HG03571 (cell line): ENCODE results near the gene SMPD2.
"Not testable (repeated sequence)": the region's sequence is repeated elsewhere in the genome, so short reads cannot be mapped to it uniquely, and the experiment has no call there.

Experiments used
- ATAC-seq: cut with Tn5 transposase; IDR thresholded peaks from one replicate; pipeline ENCODE4 v1.9.1; 2021; ENCODE audit not compliant: unreplicated experiment

The SMPD2 gene

GRCh38 chr6:109460161-109460829 lies 19.8 kb downstream of the SMPD2 start:
- no peak for ATAC-seq

GRCh38 chr6:109461205-109461604 lies 20.7 kb downstream of the SMPD2 start:
- not testable (repeated sequence) for ATAC-seq

DNA sequence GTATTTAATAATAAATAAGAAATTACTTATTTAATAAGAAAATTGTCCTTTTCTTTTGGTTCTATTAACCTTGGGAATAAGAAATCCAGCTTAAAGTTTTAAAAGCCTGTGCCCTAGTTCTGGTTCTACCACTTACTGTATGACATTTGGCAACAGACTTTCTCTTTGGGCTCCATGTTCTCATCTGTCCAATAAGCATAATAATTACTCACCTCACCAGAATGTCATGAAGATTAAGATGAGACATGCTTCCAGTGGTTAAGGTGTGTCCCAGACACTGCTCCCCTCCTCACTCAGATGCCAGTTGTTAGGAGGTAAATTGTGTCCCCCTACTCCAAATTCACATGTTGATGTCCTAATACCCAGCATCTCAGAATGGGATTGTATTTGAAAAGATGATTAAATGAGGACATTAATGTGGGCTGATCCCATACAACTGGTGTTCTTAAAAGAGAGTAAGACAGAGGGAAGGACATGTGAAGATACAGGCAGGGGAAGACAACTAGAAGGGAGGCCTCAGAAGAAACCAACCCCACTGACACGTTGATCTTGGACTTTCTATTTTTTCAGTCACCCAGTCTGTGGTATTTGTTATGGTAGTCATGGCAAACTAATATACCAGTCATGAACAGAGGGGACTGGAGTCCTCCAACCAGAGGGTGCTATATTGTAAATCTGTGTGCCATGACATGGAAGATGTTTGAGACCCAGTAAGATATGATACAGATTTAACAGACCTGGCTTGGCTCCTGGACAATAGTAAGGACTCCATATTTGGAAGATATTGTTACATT lies 21.4 kb downstream of the SMPD2 start:
- no peak for ATAC-seq

DNA sequence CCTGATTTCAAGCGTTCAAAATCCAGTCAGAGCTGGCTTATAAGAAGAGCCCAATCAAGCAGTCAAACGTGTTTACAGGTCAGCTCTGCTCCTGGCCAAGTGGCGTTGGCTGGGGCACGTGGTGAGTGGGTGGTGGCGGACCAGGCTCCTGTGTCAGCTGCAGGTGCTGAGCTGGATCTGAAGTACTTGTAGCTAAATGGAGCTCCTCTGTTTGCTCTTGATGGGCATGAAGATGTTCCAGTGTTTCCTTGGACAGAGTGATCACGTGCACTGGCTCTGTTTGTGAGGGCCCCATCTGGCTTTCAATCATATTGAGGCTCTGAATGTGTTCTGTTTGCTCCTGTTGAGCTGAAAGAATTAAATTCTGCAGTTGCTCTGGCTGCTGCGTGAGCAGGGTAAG lies 25.2 kb downstream of the SMPD2 start:
- ATAC-seq: no peak

DNA sequence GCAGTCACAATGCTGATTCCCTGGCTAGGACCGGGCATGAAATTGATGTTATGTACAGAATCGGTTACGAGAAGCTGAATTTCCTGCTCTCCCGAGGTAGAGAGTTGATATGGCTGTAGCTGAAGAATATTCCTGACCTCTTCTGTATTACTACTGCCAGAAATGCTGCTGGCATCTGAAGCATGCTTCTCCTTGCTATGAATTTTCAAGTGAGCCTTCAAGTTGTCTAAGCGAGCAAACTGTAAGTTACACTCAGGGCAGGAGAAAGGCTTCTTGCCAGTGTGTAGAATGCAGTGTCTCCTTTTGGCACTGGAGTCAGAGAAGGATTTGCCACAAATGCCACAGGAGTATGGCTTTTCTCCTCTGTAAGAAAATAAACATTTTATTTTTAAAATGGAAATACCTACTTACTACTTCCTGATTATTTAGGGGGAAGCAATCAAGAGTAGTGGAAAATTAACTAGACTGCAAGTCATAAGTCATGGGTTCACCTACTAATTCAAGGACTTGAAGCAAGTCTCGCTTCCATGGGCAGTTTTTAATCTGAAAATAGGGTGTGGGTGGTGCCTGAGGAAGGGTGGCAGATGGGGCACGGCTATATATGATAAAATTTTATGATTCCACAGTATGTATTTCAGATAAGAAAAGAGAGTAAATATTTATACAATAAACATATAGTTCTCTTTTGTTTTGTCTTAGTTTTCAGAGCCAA lies 25.8 kb downstream of the SMPD2 start:
- ATAC-seq: no peak

DNA sequence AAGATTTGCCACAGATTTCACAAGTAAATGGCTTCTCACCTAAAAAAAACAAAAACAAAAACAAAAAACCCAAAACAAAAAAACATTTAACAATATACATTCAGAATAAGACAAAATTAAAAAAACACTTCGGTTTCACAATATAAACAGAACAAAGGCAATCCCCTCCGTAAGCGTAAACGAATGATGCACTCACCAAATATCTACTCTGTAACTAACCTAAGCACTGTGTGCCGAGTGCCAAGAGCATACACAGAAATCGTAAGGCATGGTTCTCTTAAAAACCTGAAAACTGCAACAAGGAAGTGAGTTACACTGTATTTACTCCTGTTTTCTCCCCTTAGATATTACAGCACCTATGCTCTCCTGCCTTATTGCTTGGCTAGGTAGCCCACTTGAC lies 27.2 kb downstream of the SMPD2 start:
- ATAC-seq: no peak

- ATAC-seq: no peak
These were observed 29.2 kb downstream of the SMPD2 start for GRCh38 chr6:109469591-109470189.

DNA sequence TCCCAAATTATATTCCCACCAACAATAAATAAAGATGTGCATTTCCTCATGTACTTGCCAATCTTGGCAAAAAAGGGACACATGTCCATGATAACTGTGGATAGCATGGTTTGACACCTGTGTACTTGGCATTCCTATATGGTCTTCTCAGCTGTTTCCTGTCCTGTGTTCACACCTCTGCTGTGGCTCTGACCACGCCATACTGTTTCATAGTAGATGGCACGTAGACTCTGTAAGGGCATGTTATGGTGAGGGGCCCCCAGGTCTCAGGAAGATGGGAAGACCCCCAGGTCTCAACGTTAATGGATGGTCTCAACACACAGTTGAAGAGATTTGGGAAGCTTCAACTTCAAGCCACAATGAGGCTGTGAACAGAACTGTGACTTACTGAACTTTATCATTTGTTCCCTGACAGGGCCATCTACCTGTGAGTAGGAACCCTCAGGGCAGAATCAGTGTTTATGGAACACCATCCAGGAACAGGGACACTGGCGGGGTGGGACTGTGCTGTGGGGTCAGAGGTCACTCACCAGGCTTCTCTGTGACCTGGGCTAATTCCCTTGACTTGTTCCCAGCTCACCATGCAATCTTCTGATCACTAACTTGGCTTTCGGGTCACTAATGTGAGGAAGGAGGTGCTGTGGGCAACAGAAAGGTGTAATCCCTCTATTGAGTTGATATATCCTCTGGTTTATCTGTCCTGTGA lies 30.7 kb downstream of the SMPD2 start:
- ATAC-seq: no peak

DNA sequence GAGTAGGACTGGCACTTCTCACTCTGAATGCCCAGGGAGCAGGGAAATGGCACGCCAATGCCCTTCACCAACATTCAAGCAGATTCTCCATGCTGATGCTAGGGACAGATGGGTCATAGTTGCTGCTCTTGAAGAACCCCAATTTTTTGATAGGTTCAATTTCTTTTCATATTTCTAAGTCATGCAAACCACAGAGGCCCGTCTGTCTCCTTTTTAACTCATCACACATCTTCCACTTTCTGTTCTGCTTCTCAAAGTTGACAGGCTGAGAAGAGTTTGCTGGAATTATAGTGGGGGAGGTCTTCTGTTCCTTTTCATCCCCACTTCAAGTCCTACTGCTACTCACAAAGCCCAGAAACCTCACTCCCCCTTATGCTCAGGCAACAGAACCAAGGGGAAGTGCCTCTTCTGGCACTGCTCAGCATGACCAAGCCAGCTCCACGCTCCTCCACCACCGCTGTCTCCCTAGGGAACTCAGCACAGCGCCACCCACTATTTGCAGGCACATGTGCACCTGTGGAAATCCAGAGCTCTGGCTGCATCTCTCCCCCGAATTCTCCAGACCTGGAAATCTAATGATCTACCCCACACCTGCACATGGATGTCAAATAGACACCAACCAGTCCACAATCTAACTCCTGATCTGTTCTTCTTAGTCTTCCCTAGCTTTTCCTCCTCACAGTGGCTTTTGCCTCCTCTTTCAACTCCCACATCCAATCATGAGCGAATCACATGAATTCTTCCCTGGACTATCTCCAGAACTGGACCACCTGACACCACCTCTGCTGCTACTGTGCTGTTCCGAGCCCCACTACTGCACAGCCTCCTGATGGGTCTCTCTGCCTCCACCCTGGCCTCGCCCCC lies 31.8 kb downstream of the SMPD2 start:
- ATAC-seq: no peak

DNA sequence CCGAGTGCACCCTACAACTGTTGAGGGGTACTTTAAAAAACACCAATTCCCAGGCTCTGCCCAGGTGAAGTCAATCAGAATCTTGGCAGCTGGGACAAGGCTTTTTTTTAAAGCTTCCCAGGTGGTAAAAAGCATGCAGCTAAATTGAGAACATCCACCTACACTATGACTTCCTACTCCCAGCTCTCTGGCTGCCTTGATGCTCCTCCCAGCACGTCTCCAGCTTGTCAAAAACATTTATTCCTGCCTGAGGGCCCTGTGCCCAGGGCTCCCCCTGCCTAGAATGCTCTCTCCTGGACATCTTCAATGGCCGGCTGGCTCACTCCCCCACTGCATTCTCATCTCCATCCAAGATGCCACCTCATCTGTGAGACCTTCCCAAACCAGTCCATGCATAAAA lies 32.6 kb downstream of the SMPD2 start:
- ATAC-seq: no peak

GRCh38 chr6:109474995-109475394 lies 34.5 kb downstream of the SMPD2 start:
- ATAC-seq: no peak

DNA sequence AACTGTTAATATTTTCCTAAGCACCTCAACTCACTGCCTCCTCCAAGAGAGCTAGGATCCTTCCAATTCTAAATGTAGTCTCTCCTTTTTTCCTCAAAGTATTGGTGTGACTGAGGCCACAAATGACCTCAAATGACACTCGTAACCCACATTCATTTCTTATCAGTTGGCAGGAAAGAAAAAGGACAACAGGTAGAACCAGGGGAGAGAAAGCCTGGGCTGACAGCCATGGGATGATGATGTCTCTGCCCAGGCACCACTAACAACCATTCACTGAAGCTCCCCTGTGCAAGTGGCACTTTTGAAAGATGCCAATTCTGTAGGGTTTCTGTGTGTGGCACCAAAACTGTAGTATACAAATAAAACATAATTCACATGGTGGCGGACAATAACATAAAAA lies 35.1 kb downstream of the SMPD2 start:
- no peak for ATAC-seq

- ATAC-seq: no peak
These were observed 36.7 kb downstream of the SMPD2 start for GRCh38 chr6:109477184-109477583.

GRCh38 chr6:109477725-109478124 lies 37.2 kb downstream of the SMPD2 start:
- peak; percentile 52 for ATAC-seq

- no peak for ATAC-seq
These were observed 37.8 kb downstream of the SMPD2 start for GRCh38 chr6:109478222-109478805.

DNA sequence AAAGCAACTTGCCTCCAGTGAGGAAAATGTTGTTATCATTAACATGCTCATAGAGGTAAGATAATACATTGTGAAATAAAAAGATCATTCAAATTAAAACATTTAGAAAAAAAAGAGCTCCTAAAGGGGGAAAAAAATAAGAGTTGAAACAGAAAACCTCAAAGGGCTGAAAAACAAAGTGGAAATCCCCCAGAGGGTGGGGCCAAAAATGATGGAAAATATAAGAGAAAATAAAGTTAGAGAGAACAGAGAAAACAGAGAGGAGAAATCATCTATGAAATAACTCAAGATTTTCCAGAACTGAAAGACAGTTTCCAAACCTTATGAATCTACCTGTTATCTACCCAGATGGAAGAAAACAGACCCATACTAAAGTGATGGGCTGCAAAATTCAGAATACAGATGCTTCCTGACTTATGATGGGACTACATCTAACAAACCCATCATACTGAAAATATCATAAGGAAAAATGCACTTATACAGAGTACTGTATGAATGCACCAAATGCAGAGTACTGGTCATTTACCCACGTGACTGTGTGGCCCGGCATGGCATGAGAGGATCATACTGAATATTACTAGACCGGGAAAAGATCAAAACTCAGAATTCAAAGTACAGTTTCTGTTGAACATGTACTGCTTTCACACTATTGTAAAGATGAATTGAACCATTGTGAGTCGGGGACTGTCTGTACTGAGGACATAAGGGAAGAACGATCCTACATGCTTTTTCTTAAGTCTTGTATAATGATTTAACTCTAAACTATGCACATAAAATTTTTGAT lies 38.5 kb downstream of the SMPD2 start:
- ATAC-seq: no peak

DNA sequence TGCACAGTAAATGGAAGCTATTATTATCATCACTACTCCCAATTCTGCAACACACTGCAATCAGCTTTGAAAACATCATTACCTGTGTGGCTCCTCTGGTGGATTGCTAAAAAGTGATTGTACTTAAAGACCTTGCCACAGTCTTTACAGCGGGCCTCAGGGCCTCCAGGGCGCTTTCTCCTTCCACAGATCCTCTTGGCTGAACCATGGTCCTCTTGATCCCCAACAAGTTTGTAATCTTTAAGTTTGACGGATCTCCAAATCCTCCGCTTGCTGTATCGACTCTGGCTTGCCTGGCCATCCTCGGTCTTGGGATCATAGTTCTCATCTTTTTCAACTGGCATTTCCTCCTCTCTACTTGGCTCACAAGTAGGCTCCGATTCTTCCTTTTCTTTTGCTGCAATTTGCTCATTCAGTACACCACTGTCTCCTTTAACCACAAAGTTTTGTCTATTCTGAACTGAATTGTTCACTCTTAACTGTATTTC lies 40.5 kb downstream of the SMPD2 start:
- ATAC-seq: no peak

DNA sequence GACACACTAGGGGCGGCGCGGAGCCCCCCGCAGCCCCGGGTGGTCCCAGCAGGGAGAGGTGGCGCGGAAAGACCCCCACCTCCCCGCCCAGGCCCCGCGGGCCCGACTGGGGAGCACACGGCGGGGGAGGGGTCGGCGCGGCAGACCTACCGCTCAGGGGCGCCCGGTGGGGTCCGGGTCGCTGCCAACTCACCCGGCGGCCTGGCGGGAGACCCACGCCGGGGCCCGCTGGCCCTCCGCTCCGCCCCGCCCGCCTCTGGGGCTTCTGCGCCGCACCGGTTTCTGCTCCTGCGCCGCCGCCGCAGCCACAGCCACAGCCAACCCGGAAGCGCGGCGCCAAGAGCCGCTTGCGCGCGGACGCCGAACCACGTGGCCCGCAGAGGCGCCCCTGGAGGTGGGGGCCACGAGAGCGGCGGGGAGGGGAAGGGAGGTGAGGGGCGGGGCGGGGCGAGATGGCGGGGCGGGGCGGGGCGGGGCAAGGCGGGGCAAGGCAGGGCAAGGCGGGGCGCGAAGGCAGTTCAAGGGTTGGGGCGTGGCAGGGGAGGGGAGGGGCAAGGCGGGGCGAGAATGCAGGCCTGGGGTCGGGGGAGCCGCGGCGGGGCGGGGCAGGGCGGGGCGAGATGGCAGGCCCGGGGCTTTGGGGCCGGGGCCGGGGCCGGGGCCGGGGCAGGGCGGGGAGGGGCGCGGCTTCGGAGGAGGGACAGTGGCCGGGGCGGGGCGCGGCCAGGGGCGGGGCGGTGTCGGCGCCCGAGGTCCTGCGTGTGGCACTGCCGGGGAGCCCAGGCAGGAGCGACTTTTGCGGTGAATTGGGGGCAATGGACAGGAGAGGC lies 42.6 kb downstream of the SMPD2 start, which contains the start of gene ZBTB24:
ZBTB24 (minus strand) TSS at position 315 of the 830 bp plus-strand sequence. CDS start 1,193 bp downstream, outside the sequence.
- ATAC-seq: peak; percentile 80
